Measurements from ENCODE around the gene DYRK3.
A peak's percentile ranks its signal among the peaks of the same experiment; 100 is the strongest.

The DYRK3 gene

DNA sequence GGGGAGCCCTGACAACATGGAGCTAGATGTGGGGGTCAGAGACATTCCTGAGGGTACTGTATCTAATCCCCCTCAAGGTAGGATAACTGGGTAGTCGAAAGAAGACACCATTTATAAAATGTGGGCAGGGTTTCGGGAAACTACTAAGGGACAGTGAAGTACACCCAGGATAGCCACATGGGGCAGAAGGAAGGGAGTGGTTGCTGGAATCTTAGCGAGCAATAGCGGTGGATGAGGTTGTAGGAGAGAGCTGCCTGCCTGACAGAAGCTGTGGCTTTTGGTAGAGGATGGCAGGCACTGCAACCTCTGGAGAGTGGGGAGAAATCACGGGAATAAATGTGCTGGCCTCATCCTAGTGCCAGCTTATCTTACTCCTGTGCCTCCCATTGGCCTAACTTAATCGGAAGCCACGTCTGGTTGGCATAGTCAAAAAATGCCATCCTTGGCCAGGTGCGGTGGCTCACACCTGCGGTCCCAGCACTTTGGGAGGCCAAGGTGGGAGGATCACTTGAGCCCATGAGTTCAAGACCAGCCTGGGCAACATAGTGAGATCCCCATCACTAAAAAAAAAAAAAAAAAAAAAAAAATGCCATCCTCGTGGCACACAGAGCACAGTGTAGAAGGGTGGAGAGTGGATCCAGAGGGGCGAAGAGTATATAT lies 26.0 kb downstream of the DYRK3 start:
- DNase-seq (ENCODE audit: low read depth in 2 of 2), result no peak

DNA sequence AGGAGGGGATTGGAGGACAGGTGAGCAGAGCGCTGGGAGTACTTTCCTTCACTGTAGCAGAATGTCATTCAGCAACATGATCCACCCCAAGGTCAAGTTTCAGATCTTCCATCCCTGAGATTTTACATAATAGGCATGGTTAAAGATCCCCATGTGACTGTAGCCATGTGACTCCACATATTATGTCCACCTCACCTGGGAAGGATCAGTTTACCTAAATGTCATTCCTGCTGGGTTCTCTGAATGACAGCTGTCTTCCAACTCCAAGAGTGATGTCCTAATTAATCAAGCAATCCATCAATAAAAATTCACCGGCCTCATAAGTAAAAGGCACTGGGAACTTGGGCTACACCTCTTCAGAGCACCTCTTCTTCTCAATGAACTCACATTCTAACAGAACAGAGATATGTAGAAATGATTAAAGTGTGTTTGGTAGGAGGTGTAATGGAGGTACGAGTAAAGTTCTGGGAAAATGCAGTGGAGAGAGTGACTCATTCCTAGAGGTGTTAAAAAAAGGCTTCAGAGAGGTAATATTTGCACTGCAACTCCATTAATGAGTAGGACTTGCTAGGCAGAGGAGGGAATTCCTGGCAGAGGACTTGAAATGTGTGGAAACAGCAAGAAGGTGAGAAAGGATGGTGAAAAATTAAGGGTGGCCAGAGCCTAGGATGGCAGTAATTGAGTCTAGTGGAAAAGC lies 27.2 kb downstream of the DYRK3 start:
- DNase-seq (ENCODE audit: low read depth in 2 of 2), result no peak

DNA sequence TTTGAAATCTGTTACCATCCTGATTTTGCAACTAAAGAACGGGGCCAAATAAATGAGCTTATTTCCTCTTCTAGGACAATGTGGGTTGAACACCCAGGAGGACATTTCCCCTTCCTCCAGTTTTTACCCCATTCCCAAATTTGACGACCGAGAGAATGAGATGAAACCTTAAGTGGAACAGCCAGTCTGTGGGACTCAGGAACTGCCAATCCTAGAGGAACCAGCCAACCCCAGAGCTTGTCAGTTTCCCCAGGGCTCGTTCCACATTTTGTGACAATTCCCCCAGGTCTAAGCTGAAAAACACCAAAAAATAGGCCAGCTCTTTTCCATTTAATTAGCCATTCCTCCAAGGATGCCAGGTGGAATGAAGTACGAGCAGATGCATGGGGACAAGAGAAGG lies 28.0 kb downstream of the DYRK3 start:
- DNase-seq (ENCODE audit: low read depth in 2 of 2), result no peak

DNA sequence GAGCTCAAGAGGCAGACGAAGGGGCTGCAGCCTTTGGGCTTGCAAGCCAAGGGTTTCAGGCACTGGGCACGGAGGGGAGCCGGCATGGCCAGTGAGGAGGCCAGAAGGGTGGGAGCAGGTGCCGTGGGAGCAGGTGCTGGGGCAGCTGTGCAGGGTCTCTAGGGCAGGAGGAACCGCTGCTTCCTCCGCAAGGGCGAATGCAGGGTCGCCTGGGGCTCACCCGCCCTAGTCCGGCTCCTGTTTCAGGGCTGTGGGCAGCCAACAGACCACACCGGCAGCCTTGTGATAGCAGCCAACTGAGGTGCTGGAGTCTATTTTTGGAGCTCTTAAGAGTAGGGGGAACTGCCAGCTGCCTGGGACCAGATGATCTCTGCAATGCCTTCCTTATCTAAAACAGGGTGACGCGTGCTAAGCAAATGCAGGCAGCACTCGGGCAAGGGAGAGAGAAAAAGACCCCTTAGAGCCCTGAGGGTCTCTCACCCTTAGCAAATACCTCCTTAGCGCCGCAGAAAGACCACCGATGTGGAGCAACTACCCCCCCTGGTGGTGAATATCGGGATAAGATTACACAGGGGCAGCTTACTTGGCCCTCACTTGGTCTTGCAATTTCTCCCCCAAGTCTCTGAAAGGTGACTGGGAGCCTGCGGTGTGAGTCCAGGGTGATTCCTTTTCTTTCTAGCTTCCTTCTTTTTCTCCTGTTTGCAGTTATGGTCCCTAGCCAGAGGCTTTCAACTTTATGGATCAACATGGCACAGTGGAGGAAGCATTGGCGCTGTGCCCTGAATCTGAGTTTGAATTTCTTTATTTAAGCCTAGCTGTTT lies 28.7 kb downstream of the DYRK3 start:
- DNase-seq (ENCODE audit: low read depth in 2 of 2), result peak; percentile 36 to 54

DNA sequence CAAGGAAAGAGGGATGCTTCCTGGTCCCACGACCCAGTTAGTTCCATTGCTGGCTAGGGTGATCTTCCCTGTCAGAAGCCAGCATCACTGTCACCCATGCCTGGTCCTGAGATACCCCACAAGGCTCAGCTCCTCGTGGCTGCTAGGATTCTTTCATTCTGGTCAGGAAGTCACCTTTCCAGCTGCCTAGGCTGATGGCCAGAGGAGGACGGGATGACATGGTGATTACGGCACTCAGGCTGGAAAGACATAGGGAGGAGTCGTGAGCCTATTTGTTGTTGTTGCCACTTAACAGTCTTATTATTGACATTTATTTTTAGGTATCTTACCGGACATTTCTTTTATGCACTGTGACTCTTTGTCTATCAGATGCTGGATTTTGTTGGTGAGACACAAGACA lies 29.4 kb downstream of the DYRK3 start:
- no peak for DNase-seq (ENCODE audit: low read depth in 2 of 2)

DNA sequence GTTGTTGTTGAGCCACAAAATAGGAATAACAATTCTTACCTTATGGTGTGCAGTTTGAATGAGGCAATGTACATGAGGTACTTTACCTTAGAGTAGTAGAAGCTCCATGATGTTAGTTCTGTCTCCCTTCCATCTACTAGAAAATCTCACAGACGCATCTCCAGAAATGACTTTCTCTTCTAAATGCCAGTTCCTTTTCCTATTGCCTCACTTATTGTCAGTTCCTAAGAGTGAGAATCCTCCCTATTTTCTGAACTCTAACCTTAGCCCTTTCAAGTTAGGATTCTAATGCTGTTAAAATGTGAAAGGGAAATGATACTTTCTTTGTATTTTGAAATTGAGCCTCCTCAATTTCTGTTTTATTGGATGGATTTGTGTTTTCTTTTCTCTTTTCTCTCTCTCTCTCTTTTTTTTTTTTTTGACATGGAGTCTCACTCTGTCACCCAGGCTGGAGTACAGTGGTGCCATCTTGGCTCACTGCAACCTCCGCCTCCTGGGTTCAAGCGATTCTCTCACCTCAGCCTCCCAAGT lies 30.8 kb downstream of the DYRK3 start:
- no peak for DNase-seq (ENCODE audit: low read depth in 2 of 2)

DNA sequence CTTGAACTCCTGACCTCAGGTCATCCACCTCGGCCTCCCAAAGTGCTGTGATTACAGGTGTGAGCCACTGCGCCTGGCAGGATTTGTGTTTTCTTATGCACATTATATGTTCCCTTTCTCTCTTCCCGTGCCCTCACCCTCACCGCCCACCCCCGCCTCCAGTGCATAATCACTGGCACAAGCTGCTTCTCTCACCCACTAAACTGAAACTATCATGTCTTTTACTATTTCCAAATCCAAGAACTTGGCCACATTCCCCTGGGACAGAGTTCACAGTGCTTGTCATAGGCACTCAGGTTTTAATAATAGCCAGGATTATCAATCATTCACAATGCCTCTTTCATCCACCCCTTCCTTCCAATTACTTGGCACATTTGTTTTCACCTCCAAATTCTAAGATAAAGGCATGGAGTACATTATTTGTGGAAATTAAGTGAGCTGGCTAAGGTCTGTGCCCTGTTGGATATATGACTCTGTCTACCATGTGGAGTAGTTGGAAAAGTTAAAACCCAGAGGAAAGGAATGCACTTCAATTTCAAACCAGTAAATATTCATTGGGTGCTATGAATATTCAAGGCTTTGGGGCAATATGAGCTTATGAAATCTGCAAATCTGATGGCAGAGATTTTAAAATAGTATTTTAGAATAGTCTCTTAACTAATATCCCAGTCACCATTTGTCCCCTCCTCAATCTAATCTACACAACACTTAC lies 31.8 kb downstream of the DYRK3 start:
- DNase-seq (ENCODE audit: low read depth in 2 of 2), result no peak

DNA sequence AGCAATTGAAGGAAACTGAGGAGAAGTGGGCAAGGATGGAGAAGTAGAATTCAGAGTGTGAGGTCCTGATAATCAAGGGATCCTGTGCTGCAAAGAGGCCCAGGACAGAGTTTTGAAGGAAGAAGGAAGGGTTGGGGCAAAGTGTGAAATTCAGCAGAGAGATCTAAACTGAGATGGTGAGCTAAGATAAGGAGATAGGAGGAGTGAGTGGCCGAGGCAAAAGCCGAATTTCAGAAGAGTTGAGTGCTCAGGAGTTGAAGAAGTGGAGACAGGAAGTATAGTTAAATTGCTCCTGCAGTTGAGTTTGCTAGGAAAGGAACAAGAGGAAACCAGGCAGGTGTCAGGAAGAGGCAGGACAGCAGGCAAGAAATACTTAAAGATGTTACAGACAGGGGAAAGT lies 33.0 kb downstream of the DYRK3 start:
- DNase-seq (ENCODE audit: low read depth in 2 of 2), result no peak

DNA sequence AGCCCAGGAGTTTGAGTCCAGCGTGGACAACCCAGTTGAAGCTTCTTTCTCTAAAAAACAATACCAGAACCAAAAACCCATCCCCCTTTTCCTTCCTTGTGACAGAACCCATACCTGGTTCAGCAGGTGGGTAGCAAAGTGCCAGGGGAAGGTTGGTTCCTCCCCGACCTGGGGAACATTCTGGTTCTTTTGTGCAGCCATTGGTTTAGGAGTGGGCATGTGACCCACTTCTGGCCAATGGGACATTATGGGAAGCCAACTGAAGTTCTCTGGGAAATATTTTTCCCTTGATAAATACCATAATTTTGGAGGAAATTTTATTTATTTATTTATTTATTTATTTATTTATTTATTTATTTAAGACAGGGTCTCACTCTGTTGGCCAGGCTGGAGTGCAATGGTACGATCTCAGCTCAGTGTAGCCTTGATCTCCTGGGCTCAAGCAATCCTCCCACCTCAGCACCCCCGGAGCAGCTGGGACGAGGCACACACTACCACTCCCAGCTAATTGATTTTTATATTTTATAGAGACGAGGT lies 33.6 kb downstream of the DYRK3 start:
- no peak for DNase-seq (ENCODE audit: low read depth in 2 of 2)

DNA sequence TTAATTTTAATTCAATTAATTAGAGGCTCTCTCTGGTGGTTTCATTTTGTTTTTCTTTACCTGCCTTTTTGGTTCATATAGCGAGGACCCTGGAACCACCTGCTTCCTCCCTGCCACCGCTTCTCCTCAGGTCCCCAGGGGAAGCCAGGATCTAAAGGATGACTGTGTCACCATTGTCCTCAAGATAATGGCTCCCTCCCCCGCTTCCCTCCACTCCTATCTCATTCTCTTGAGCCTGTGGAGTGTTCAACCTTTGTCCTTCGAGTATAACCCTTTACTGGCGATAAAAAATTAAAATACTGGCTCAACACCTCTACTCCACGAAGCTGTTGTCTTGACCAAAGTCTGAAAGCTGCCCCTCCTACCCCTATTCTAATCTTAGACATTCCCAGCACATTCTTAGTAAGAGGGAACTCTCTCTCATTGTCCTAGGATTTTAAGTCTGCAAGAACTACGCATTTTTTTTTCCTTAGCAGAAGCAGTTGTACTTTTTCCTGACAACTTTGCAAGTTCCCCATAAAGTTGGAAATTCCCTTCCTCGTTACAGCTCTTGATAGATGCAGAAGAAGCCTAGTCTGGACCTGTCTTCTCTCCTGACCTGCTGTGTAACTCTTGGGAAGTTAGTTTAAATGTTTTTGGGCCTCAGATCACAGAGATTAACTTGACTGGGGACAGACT lies 36.8 kb downstream of the DYRK3 start:
- DNase-seq (ENCODE audit: low read depth in 2 of 2), result no peak

DNA sequence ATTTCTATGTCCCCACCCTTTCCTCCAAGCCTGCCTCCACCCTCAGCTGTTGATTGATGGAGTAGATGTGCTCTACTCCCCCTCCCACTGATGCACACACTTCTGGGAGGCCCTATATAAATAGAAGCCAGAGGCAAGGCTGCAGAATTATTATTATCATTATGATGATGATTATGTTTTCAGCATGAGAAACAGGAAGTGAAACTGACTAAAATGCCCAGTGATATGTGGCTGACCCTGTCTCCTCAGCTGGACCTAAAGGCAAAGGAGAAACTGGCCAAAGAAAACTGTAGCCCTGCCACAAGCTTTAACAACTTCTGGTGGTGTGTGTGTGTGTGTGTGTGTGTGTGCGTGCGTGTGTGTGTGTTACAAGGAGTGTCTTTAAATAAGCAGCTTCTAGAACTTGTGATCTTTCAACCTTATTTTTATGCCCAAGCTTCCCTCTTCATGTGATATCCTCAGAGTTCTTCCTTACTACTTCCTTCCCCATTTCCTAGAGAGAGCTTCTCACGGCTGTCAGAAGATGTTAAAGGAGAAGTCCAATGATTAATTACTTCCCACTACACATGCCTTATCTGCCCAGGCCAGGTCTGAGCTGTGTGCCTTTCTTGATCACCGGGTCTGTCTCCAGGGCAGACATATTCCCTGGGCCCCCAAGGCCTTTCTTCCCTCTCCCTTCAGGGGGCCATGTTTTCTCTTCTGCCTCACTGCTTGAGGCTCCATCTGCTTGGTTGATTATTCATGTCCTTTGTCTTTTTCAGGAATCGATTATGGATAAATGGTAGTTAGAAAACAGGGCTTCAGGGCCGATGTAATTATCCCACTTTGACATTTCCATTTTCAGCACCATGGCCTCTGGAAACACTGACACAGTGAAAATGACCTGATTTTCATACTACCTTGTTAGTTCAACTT lies 37.8 kb downstream of the DYRK3 start:
- no peak for DNase-seq (ENCODE audit: low read depth in 2 of 2)

DNA sequence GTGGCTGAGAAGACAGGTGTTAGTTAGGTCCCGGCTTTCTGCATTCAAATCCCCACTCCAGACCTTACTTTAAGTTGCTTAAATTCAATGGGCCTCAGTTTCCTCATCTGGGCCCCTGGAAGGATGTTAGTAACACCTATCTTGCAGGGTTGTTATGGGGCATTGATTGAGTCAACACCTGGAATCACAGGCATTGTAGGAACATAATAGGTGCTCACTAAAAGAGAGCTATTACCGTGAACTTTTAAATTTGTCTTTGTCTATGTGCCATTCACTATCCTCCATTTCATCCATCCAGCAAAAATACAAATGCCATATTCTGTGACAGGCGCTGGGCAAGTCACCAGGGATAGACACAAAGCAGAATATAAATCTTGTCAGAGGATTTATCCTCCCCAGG lies 38.9 kb downstream of the DYRK3 start:
- DNase-seq (ENCODE audit: low read depth in 2 of 2), result no peak

DNA sequence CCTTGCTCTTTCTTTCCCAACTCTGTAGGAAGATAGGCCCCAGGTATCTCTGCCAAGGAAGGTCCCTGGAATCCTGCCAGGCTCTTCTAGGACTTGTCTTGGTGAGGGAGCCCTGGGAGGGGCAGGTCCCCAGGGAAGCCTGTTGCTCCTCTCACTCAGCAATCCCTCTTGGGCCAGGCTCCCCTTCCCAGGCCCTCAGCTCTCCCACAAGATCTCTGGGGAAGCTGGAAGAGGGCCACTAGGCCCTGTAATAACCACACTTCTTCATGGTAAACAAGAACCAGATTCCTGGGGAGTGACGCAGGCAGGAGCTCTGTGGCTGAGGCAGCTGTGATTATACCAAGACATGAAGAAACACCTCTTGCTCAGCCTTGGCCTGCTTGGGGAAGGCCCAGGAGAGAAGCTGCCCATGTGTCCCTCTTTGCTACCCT lies 39.4 kb downstream of the DYRK3 start:
- DNase-seq (ENCODE audit: low read depth in 2 of 2), result no peak

DNA sequence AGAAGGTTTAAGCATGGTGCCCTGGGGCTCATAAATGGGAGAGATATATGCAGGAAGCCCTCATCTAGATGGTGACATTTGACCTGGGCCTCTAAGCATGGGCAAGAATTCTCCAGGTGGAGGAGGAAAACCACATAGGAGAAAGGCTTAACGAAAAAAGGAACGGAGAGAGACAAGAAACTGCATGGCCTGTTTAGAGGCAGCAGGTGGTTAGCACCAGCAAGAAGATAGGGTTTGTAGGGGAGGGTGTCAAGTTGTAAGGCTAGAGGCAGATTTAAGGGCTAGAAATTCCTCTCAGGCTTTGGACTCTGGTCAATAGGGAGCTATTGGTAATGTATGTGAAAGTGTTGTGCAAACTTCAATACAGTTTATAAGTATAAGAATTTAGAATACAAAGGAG lies 41.2 kb downstream of the DYRK3 start:
- no peak for DNase-seq (ENCODE audit: low read depth in 2 of 2)

DNA sequence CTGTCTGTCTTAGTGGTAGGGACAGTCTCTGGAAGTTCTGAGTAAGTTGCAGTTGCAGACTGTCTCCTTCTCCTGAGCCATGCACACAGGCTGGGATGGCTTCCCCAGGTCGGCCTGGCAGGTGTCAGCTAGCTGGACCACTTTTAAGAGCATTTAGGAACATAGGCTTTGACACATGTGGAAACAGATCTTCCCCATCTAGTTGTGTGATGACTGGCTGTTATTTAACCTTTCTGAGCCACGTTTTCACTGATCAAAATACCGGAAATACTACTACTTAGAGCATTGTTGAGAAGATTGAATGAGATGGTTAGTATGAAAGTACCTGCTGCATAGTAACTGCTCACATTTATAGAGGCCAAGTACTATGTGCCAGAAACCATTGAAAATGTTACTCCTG lies 43.2 kb downstream of the DYRK3 start:
- no peak for DNase-seq (ENCODE audit: low read depth in 2 of 2)

DNA sequence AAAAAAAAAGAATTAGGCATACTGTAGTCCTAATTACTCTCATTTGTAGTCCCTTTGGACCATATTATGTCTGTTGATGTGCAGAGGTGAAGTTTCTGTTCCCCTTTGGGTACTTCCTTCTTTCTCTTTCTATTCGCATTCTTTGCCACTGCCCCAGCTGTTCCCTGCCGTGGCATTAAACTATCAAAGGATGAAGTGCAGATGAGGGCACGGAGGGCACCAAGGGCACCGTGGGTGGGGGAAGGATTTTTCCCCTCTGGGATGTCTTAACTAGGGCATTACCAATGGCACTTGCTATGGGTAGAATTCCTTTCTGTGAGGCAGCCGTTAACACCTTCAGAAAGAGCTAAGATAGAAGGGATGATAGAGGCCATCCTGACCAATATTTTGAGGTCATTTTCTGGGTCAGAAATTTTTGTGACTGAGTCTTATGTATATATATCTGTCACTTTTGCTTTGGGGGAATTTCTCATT lies 44.4 kb downstream of the DYRK3 start:
- DNase-seq (ENCODE audit: low read depth in 2 of 2), result no peak

DNA sequence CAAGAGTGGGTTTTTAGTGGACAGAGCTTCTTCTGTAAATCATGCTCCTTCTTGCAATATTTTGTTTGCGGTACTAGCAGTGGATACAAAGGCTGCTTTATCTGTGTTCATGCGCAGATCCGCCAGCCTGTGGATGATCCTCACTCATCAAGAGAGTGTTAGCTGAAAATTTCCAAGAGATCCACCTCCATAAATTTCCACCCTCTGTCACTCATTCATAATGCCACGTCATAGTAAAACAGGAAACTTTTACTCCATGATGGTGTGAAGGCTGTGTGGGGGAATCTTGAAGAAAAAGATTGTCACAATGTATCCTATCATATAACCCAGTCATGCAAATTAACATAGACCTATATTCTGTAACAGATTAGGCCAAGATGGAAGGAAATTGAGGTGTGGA lies 44.9 kb downstream of the DYRK3 start:
- no peak for DNase-seq (ENCODE audit: low read depth in 2 of 2)

DNA sequence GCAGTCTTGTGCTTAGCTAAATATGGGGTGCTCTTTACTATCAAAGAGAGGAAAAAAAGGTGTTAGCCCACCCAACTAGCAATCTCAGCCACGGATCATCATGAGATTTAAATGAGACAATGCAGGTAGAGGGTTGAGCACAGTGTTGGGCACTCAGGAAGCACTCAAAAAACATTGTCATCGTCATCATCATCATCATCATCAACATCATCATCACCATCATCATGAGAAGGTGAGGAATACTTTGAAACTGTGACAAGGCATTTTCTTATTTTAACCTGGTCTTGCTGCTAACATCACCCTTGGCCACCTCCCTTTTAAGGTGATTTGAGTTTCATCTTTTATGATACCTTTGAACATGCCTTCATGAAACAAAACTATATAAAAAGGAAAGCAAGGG lies 46.0 kb downstream of the DYRK3 start:
- DNase-seq (ENCODE audit: low read depth in 2 of 2), result no peak

DNA sequence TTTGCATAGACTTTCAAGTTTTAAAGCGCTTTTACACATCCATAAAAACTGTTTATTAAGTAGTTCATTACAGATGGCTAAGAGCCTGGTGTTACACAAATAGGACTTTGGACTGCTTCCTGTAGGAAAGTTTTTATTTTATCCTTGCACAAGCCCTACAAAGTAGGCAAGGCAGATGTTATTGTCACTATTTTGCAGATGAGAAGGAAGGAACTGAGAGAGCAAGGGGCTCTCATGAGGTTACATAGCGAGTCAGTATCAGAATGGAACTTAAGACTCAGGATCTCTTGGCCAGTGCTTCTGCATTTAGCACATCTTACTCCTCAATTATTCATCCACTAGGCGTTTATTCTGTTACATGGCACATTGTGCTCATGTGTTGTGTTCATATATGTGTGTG lies 46.8 kb downstream of the DYRK3 start:
- no peak for DNase-seq (ENCODE audit: low read depth in 2 of 2)

DNA sequence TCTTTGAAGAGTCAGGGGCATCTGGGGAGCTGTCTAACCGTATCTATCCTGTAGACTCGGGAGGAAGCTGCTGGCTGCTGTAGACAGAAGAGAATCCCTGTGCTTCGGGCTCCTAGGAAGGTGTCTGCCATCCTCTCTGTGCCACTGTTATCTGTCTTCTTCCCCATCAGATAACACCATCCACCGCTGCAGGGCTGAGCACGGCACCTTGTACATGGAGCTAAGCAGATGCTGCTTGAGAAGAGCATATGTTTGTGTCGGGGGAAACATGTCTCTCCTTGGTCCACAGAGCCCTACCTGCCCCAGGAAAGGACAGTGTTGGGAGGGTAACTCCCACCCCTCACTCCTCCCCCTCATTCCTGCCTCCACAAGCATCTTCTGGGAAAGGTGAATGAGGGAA lies 48.0 kb downstream of the DYRK3 start:
- no peak for DNase-seq (ENCODE audit: low read depth in 2 of 2)

All from stimulated activated CD8-positive, alpha-beta memory T cell treated with anti-CD3 and anti-CD28 coated beads, Interleukin-2, amount 100 ng/mL, for 1 hour (primary cell).